Activated CD8-positive, alpha-beta memory T cell treated with anti-CD3 and anti-CD28 coated beads for 1 hour (primary cell): ENCODE measurements around the gene DNASE1L1.
"Not testable (repeated sequence)": the region's sequence is repeated elsewhere in the genome, so short reads cannot be mapped to it uniquely, and the experiment has no call there.

Experiments used
- DNase-seq, 2 donors: peaks; one replicate each; pipeline ENCODE4 v3.0.0-alpha.2; 2020; ENCODE audit warnings: low read depth in 1 of 2; ENCODE audit errors: extremely low read depth in 1 of 2

DNASE1L1 gene

DNA sequence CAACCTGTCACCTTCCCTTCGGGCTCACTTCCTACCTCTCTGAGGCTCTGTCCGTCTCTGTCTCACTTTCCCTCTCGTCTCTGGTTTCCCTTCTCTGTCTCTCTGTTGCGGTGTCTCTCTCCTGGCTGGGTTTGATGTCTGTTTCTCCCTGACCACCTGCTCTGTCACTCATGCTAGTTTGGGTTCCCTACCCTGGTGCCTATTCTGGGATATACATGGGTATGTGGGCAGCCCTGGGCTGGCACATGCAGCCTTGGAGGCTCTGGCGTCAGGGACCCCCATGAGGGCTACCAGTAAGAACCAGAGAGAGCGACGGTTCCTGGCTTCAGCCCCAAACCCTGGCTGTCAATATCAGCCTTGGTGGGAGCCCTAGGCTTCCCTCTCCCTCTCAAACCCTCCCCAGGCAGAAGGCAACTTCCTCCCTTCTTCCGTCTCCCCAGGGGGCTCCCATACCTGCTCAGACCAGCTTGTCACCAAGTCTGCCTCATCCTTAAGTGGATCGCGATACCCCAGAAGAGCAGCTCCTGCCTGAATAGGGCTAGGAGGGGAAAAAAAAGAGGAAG, 314 bp downstream of the DNASE1L1 start:
- DNase-seq = no peak

DNA sequence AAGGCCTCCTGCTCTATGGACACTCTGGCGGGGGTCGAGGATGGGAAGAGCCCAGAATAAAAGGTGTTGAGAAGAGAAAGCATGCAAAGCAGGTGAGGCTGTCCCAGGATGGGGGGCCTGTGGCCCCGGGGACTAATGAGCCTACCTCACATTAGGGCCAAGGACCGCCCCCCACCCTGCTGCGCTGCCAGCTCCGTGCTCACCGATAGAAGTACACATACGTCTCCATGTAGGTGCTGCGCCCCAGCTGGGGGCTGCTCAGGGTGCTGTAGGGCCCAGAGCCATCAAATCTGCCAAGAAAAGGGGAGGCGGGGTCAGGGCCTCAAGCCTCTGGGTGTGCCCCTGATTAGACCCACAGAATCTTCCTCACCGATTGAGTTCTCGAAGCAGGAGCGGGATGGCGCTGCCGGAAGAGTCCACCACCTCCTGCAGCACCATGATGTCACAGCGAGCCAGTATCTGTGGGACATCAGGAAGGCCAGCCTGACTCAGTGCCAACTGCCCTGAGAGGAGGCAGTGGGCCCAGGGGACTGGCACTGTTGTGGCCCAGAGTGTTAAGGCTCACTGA, 4.3 kb downstream of the DNASE1L1 start:
- no peak for DNase-seq

DNA sequence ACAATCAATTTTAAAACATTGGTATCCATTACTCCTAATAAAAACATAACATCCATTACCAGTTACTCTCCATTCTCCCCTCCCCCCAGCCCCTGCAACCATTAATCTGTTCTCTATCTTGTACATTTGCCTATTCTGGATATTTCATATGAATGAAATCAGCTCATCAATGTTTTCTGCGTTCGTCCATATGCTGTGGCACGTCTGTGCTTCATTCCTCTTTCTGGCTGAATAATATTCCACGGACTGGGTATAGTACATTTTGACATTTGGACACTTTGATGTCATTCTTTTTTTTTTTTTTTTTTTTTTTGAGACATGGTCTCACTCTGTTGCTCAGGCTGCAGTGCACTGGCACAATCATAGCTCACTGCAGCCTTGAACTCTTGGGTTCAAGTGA, 5.2 kb downstream of the DNASE1L1 start:
- DNase-seq = no peak

DNA sequence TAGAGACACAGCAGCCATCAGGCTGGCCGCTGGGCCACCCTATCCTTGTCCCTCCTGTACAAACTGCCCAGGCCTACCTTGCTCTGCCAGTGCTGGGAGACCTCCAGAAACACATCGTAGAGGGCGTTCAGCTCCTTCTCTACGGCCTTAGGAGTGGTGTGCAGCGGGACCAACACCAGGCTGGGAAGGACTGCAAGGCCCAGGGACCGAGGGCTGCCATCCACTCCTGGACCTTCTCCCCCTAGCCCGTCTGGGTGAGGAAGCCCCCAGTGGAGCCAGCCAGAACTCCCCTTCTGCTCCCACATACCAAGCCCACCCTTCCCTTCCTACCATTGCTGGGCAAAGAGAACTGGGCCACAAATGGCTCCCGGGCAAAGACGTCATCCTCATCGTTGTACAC, 5.9 kb downstream of the DNASE1L1 start:
- DNase-seq = no peak

DNA sequence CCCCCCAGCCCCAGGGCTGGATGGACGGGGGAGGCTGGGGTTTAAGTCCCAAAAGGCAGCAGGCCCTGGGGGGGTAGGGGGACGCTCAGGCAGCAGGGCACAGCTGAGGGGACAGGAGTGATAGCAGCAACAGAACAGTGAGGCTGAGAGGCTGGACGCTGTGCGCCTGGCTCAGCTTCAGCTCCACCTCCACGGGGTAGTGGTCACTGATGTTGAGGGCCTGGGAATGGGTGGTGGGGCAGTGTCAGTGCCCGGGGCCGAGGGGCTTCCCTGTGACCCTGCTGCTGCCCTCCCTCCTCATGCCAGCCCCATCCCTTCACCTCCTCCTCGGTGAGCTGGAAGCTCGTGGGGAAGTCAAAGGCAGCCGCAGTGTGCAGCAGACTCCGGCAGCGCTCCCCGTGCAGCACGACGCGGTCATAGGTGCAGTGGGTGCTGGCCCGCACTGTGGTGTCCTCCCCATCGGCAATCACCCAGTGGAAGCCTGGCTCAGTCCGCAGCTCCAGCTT, 6.4 kb downstream of the DNASE1L1 start:
- no peak for DNase-seq

DNA sequence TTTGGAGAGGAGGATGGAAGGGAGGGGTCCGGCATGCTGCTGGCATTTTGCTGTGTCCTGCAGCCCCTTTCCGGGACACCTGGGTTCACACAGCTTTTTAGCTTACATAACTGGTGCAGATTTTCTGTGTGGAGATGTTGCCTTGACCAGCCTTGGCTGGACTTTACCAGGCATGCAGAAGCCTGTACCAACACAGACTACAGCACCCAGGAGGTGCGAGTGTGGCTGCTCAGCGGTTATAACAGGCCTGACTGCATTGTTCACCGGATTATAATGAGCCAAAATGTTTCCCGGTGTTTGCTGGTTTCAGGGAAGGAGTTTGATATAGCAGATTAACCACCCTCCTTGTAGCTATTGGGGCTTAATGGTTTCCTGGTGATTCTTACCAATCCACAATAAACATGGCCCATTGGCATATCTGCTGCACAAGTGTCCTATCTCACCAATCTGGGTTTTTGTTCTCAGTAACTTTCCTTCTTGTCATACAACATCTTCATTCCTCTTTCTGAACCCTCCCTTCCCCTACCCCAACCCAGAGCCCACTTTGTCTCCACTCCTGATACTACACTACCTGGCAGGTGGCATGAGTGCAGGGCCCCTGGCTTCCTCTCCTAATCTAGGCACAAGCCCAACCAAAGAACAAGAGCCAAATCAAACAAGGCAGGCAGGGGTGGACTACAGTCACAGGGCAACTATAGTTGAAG, 7.0 kb downstream of the DNASE1L1 start:
- DNase-seq = no peak

DNA sequence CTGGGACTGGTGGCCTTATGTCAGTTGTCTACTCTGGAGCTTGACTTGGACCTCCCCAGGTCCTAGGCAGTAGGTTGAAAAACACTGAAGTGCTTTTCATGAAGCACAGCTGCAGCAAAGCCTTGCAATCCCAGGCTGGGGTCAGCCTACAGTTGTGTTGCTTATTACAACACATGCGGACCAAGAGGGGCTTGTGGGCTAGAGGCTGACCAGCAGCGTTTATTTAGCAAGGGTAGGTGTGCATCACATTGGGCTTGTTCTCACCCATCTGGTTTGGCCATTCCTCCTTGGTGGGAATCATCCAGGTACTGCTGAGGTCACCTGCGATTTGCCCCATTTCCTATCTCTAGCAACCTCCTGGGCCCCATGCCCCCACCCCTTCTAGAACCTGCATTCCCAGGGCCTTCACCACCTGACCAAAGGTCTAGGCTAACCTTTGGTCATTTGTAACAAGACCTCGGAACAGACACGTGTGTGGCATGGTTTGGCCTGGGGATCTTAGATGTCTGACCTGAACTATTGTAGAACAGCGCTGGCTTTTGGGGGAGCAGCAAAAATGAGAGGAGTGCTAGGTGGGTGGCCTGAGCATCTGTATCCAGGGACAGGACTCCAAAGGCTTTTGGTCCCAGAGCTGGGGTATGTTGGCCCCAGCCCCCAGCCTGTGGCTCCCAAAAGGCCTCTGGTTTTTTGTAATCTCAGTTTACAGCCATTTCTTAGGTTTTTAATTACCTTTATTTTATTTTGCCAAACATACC, 7.8 kb downstream of the DNASE1L1 start:
- DNase-seq = no peak

DNA sequence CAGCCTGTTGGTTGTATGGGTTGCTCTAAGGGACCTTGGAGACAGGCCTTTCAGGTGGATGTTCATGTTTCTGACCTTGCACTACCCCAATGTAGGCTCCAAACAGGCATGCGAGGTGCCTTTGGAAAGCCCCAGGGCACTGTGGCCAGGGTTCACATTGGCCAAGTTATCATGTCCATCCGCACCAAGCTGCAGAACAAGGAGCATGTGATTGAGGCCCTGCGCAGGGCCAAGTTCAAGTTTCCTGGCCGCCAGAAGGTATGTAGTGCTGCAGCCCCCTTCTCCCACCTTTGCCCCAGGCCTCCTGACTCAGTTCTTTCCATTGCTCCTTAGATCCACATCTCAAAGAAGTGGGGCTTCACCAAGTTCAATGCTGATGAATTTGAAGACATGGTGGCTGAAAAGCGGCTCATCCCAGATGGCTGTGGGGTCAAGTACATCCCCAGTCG, 8.7 kb downstream of the DNASE1L1 start:
- DNase-seq = not testable (repeated sequence)

DNA sequence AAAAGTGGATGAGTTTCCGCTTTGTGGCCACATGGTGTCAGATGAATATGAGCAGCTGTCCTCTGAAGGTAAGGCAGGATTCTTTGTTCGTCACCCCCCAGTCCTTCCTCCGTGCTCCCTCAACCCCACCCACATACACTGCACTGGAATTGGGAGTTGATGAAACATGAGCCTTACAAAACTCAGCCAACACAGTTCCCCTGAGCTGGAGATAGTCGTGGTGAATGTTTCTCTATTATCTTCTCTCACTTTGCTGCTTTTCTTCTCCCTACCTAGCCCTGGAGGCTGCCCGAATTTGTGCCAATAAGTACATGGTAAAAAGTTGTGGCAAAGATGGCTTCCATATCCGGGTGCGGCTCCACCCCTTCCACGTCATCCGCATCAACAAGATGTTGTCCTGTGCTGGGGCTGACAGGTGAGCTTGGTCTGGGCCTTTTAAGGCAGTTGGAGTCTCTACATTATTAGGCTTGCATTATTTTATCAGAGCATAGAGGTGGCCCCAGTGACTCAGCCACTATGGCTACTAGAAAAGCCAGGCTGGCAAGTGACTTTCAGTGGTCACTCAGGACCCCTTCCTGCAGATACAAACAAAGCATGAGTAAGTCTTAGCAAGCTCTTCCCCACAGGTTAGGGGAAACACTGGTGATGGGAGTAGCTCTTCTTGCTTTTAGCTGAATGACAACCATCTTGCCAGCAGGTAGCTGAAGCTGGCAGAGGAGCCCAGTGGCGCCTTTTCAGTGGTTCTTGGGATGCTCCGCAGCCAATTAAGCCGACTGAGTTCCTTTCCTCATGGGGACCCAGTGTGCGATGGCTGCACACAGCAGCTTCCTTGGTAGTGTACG, 9.3 kb downstream of the DNASE1L1 start:
- DNase-seq = no peak

DNA sequence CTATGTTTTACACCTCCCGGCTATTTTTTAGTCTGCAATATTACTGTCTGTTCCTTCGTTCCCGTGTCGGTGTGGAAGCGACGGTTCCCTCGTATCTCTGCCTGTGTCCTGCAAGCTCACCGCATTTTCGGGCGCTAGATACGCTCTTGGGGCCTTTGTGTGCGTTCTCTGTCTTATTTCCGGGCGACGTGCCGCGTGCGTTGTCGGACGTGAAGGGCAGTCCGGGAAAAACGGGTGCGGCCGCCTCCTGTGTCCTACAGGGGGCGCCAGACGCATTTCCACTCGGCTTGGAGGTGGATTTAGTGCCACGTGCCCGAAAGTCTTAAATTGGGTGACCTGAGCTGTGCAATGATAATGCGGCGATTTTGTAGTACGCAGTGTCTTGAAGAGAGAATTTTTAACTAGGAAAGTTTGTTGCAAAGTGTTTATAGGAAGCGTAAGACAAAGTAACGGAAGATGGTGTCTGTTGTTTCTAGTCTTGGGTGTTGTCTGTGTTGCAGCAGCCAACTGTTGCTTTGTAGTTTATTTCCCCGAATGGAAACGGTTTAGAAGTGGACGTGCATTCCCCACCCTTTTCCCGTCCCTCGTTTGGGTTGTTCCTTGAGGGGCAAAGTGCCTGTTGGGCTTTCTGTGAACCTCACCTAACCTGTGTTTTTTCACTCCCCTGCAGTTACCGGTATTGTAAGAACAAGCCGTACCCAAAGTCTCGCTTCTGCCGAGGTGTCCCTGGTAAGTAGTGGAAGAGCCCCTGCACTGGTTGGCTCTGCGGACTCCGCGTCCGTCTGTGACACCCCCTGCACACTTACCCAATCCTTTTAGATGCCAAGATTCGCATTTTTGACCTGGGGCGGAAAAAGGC, 10.2 kb downstream of the DNASE1L1 start:
- peak; percentile 50 to 67 for DNase-seq

DNA sequence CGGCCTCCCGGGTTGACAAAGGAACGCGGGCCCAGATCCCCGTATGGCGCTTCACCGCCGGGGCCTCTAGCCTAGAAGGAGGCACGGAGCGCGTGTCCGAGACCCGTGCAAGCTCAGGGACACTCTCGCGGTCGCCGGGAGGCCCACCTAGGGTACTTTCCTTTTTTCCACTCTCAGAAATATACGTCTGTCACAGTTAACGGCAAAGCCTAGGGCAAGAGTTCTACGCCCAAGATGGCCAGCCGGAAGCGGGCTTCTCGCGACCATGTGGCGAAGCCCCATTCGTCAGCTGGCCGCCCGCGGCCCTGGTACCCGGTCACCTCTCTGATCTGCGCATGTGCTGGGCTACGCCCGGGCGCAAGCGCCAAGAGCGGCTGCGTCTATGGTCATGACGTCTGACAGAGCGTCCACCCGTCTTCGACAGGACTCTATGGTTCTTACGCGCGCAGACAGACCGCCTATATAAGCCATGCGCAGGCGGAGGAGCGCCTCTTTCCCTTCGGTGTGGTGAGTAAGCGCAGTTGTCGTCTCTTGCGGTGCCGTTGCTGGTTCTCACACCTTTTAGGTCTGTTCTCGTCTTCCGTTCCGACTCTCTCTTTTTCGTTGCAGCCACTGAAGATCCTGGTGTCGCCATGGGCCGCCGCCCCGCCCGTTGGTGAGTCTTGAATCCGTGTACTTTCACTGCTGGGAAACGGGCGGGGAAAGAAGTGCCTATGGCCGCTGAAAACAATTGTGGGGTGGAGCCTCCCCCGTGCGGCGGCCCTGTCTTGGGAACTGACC, 11.0 kb downstream of the DNASE1L1 start, which contains the start of gene RPL10:
RPL10 (plus strand) TSS at position 490 of the 780 bp plus-strand sequence; CDS start at position 633, 143 bp downstream.
- peak; percentile 69 to 72 for DNase-seq

DNA sequence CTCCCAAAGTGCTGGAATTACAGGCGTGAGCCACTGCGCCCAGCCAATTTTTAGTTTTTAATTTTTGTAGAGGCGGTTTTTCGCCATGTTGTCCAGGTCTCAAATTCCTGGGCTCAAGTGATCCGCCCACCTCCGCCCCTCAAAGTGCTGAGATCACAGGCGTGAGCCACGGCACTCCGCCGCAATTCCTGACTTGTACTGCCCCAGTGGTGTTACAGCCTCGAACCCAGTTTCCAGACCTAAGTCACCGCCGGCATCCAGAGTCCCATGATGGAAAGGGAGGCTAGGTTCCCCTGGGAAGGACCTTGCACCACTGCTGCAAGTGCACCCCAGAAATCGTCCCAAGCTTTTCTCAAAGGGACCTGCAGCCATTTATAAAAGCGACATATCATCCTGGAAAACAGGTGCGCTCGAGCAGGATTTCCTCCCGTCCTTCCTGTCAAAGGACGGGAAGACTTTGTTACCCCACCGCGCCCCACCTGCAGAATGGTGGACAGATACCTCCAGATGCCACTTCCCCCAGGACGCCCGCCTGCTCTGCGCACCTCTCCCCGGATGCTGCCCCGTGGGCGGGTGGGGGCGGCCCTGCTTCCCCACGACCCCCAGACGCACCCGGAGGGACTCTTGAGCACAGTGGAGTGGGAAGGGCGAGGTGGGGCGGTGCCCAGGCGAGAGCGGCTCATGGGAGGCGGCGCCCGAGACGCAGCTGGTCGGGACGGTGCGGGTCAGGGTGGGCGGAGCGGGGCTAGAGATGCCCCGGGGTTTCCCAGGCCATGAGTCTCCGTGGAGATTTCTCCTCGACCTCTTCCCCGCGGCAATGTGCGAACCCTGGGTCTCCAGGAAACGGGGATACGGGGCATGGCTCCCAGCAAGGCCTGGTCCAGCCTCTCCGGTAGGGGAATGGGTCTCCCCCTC, 11.8 kb downstream of the DNASE1L1 start:
- DNase-seq = no peak

DNA sequence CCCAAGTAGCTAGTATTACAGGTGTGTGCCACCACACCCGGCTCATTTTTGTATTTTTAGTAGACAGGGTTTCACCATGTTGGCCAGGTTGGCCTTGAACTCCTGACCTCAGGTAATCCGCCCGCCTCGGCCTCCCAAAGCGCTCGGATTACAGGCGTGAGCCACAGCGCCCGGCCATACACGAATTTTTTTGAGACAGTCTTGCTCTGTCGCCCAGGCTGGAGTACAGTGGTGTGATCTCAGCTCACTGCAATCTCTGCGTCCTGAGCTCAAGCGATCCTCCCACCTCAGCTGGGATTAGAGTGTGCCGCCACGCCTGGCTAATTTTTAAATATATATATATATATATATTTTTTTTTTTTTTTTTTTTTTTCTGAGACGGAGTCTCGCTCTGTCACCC, 12.7 kb downstream of the DNASE1L1 start:
- not testable (repeated sequence) for DNase-seq

DNA sequence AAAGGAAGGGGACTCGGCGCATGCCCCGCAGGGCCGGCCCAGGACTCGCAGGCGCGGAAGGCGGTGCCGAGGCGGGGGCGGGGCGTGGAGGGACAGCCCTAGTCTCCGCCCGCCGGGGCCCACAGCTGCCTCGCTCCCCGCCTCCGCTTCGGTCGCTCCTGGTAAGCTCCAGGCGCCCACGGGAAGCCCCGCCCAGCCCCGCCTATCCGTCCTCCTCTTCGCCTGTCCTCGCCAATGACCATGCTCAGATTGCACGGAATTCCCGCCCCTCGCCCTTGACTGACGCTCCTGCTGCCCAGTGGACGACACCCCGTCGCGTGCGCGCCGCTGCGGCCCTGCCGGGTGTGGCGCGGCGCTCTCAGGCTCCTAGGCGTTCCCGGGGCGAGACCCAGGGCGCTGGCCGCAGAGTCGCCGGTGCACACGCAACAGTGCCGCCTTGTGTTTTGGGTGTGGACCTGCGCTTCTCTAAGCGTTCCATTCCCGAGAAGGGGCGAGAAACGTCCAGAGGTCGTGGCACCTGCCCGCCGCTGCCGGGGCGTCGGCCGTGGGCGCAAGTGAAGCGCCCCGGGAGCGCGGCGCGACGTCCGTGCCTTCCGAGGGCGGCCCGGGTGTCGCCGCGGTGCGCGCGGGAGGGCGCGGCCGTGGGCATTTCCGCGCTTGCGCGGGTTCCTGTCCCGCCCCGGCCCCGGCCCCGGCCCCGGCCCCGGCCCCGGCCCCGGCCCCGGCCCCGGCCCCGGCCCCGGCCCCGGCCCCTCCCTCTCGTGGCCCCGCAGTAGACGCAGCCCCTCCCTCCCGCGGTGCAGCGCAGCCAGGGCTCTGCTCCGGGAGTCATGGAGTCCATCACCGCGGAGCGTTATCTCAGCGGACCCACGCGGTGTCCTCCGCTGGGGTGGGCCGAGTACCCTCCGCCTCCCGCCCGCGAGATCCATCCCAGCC, 19.0 kb downstream of the DNASE1L1 start:
- DNase-seq = not testable (repeated sequence)

DNA sequence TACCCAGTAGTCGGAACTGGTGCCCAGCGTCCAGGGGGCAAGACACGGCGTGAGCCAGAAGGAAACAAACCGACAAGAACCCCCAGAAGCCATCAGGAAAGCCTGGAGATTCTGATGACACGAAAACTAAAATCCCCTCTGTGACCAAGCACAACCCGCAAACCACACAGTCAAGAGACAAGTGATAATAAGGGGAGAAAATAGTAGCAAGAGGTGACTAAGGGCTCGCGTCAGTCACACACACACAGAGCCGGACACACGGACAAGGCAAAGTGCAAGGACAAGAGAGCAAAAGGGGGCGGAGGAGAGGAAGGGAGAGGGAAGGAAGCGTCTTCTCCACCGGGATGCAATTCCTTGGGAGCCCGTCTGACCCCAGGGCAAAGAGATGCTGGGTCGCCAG, 20.4 kb downstream of the DNASE1L1 start:
- DNase-seq = not testable (repeated sequence)

DNA sequence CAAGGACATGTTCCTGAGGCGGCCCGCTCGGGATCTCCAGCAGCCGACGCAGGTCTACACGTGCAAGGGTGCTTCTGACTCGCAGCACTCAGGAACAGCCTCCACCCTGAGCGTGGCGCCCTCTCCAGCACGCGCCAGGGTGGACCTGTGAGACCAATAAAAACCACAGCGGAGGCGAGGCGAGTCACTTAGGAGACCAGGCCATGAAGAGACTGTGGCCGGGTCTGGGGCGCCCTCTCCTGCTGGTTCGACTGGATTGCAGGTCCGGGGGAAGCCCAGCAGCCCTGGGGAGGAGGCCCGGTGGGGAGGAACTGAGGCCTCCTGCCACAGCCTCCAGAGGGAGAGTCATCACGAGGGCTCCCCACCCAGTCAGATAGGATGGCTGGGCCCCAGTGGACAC, 21.0 kb downstream of the DNASE1L1 start:
- DNase-seq = not testable (repeated sequence)
